Activated naive CD4-positive, alpha-beta T cell treated with anti-CD3 and anti-CD28 coated beads, Interleukin-2, amount 50 U/mL, for 16 hours (primary cell): ENCODE results near the gene SPOCK3.
"Not testable (repeated sequence)": the region's sequence is repeated elsewhere in the genome, so short reads cannot be mapped to it uniquely, and the experiment has no call there.

Experiments
- DNase-seq: peaks from one replicate; pipeline ENCODE4 v3.0.0-alpha.2; 2020

The SPOCK3 gene

GRCh38 chr4:167234316-167234881, at the start of gene SPOCK3:
Gene SPOCK3 (minus strand): TSS chr4:167234494.
- no peak for DNase-seq

- no peak for DNase-seq
Observed at GRCh38 chr4:167282171-167282864, 48.0 kb upstream of the SPOCK3 start.

GRCh38 chr4:167281545-167281944, 47.3 kb upstream of the SPOCK3 start:
- DNase-seq = not testable (repeated sequence)

DNA sequence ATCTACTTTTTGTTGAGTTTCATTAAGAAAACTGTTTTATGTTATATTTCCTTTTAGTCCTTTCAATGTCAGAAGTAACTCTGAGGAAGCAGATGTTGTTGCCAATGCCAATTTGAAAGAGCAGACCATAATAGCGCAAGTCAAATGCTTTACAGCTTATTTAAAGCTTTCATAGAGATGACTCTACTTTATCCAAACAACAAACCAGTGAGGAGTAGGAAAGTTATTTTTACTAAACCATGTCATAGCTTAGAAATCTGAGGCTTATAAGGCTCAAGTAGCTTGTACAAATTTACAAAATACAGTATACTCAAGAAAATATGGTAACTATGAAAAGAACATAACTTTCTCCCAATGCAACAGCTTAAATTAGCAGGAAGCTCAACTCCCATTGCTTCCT, 40.1 kb upstream of the SPOCK3 start:
- DNase-seq = no peak

DNA sequence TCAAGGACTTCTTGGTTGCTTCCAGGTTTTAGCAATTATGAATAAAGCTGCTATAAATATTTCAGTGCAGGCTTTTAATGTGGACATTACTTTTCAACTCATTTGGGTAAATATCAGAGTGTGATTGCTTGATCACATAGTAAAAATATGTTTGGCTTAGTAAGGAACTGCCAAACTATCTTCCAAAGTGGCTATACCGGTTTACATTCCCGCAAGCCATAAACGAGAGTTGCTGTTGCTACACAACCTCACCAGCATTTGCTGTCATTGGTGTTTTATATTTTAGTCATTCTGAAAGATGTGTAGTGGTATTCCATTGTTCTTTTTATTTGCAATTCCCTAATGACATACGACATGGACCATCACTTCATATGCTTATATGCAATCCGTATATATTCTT, 30.9 kb upstream of the SPOCK3 start:
- no peak for DNase-seq

GRCh38 chr4:167248271-167248670, 14.0 kb upstream of the SPOCK3 start:
- DNase-seq = no peak

- DNase-seq = no peak
Observed at GRCh38 chr4:167239627-167240026, 5.3 kb upstream of the SPOCK3 start.

- no peak for DNase-seq
Observed at GRCh38 chr4:167238226-167238625, 3.9 kb upstream of the SPOCK3 start.

GRCh38 chr4:167233685-167234315, 494 bp downstream of the SPOCK3 start:
- no peak for DNase-seq

DNA sequence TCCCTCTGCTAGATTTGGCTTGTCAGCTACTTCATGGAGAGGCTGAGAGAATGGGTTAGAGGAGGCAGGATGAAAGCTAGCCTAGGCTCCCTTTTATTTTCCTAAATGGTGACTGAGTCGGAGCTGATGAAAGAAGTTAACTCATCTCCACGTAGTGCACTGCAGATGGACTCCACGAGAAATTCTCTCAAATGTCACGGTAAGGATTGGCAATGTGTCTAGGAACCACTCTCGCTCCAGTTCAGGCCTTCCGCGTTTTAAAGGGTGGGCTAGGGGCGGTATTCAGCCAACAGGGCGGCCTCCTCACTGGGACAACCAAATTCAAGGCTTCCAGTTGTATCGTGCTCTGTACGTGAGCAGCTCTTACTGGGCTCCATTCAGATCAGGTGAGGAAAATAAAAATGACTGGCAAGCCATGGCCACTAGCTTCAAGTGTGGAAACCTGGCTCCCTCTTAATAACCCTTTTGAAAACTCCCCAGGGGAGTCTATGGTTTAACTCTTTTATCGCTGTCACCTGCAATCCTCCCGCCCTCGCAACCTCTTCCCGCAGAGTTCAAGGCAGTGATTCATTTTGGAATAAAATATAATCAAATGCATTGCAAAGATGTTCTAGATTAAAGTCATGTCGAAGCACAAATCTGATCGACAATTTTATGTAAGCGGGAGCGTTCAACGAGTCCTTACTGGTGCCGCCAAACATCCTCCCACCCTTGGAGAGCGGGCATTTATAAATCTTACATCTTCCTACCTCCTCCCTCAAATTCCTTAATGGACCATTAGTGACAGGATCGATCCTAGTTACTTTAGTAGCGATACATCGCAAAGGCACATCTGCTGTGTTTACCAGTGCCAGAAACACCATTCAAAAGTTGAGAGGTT, 1.2 kb downstream of the SPOCK3 start:
- no peak for DNase-seq

DNA sequence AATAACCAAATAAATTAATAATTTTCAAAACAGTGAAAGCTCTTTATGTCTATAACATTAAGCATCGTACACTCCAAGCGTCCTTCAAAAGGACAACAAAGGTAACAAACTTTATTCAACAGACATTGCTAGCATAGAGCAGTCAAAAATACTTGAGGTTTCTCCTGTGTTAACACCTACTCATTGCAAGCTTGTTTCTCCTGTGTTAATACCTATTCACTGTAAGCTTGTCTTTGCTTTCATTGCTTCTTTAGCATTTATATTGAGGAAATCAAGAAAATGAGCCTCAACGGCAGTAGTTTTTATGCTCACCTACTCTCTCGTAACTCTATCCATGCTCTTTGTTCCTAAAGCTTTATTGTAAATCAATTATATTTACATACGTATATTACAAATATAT, 3.5 kb downstream of the SPOCK3 start:
- DNase-seq = no peak

DNA sequence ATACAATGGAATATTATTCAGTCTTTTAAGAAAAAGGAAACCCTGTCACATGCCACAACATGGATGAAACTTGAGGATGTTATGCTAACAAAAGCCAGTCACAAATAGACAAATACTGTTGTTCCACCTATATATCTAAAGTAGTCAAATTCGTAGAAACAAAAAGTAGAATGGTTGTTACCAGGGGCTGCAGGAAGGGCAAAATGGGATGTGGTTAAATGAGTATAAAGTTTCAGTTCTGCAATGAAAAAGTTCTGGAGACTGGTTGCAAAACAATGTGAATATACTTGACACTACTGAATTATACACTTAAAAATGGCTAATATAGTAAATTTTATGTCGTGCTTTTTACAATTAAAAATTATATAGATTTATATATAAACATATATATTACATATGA, 12.2 kb downstream of the SPOCK3 start:
- DNase-seq = no peak

DNA sequence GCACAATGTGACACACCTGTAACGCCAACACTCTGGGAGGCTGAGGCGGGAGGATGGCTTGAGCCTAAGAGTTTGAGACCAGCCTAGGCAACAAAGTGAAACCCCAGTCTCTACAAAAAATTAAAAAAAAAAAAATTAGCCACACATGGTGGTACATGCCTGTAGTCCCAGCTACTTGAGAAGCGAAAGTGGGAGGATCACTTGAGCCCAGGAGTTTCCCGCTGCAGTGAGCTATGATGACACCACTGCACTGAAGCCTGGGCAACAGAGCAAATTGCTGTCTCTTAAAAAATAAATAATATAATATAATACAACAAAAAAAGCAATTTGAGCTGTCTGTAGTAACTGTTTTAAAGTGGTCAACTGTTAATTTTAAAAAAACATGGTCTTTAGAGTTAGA, 13.2 kb downstream of the SPOCK3 start:
- DNase-seq = no peak

DNA sequence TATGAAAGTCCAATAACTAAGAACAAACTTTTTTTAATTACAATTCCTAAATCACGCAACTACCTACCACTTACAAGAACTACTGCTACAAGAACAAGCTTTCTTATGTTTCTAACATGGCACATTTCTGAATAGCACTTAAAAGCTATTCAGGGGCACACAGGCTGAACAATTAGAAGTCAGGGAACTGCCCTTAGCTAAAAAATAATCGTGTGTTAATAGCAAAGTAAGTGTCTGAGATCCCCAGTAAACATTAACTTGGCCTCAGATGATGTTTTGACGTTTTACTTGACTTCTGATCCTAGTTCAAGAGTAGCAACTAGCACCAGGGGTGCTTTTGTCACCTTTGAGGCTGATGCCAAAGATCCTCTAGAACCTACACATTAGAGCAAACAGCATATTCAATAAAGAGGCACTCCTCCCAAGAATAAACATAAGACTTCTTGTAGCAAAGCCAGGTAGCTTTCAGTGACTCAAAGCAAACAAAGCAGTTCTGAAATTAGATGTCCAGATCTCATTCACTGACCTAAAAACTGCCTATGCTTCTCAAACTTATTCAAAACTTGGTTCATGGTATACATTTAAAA, 16.2 kb downstream of the SPOCK3 start:
- DNase-seq = no peak

- no peak for DNase-seq
Observed at GRCh38 chr4:167216783-167217182, 17.5 kb downstream of the SPOCK3 start.

- no peak for DNase-seq
Observed at GRCh38 chr4:167210166-167210565, 24.1 kb downstream of the SPOCK3 start.

GRCh38 chr4:167196344-167197012, 37.8 kb downstream of the SPOCK3 start:
- no peak for DNase-seq

- no peak for DNase-seq
Observed at GRCh38 chr4:167190379-167190778, 43.9 kb downstream of the SPOCK3 start.

DNA sequence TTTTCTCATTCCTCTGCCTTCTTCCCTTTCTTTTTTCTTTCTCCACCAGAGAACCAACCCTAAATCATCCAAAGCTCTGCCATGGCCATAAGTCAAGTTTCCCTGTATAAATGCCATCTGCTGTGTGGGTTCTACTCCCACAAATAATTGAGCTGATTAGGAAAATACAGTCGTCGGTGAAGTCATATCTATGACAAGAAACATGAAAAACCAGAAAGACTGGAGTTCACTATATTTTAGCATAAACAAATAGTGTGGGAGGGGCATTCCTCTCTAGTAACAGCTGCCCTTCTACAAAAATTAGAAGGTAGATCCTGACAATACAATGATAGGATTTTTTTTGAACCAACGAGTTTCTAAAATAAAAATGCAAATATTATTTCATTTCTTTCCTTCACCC, 48.8 kb downstream of the SPOCK3 start:
- DNase-seq = no peak

DNA sequence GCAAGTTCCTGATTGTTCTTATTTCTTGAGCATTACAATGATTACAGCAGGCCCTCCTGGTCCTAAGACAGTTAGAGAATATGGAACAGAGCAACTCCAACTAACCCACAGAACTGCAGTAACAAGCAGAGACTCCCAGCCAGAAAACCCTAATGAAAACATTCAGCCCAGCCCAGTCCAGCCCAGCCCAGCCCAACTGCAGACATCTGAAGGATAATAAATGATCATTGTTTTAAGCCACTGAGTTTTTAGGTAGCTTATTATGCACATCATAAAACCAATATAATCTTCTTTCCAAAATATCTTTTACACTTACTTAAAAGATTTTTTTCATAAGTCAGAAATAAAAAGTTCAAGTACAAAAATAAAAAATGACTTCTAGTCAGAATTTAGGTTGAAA, 51.3 kb downstream of the SPOCK3 start:
- DNase-seq = no peak

GRCh38 chr4:167177925-167178324, 56.4 kb downstream of the SPOCK3 start:
- DNase-seq = no peak

DNA sequence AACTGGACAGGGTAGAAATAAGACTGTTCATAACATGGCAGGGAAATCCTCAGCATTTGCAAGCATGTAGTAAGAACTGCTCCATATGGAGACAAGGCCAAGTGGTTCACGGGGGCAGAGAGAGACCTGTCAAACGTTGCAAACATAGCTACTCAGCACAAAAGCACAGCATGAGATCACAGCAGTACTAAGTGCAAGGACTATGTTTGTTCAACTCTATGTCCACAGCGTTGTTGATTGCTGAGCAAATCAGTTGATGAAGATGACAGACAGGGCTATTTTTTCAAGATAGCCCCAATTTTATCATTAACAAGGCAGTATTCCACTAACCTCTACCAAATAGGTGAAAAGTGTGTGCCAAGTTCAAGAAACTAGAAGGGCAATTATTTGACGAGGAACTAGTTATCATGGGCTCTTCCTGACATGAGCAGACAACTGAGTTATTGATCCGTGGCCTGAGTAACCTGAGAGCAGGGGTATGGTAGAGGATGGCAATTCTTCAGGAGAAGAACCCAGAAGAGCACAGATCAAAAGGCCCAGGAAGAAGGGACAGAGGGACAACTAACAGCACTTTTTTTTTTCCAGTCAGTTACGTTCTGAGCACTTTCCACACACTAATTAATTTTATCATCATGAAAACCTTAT, 57.4 kb downstream of the SPOCK3 start:
- no peak for DNase-seq
